GM12892 (cell line): ENCODE measurements around the gene XAGE1B.

ENCODE experiments used
- POLR2A ChIP-seq: IDR thresholded peaks from 2 replicates; pipeline ENCODE4 v1.6.1; 2011; ENCODE audit warnings: low read depth, low read length, control low read depth
- POLR2AphosphoS5 ChIP-seq: IDR thresholded peaks from 2 replicates; pipeline ENCODE4 v1.6.1; 2011; ENCODE audit warnings: low read depth, low read length, control low read depth

DNA sequence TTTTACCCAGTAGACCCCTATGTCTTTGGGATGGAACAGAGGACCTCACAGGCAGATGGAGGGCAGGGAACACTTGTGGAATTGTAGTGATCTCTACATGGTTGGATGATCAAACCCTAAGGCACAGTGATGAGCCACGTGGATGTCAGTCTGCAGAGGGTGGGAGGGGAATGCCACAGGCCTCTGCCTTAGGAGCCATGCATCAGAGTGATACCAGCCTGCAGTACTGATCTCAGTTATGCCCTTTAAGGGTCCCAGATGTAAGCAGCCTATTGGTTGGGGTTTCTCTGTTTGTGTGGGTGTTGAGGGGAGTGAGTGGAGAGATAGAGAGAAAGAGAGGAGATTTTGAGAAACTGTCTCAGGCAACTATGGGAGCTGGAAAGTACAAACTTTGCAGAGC, 39.9 kb upstream of the XAGE1B start:
- no peak for TF ChIP-seq POLR2A
- no peak for TF ChIP-seq POLR2AphosphoS5
